HEK293 (cell line): ENCODE measurements around the gene DCAF4.

Experiments used
- OSR2 ChIP-seq: fragments of 450-650 bp; formaldehyde crosslinking; IDR thresholded peaks from 2 replicates; pipeline ENCODE4 v1.5.1; 2016; ENCODE audit warnings: missing biosample characterization, missing genetic modification characterization
- ZNF530 ChIP-seq: fragments of 450-650 bp; formaldehyde crosslinking; IDR thresholded peaks from 2 replicates; pipeline ENCODE4 v1.5.1; 2016; ENCODE audit warnings: low read depth, missing biosample characterization, missing genetic modification characterization
- TF ChIP-seq, protein P1 (sequence below): fragments of 450-650 bp; formaldehyde crosslinking; IDR thresholded peaks from 2 replicates; pipeline ENCODE4 v1.5.1; 2016; ENCODE audit warnings: missing biosample characterization, missing genetic modification characterization
- TF ChIP-seq, protein P2 (sequence below): fragments of 450-650 bp; formaldehyde crosslinking; IDR thresholded peaks from 2 replicates; pipeline ENCODE4 v1.5.1; 2016; ENCODE audit warnings: missing biosample characterization, missing genetic modification characterization

DNA sequence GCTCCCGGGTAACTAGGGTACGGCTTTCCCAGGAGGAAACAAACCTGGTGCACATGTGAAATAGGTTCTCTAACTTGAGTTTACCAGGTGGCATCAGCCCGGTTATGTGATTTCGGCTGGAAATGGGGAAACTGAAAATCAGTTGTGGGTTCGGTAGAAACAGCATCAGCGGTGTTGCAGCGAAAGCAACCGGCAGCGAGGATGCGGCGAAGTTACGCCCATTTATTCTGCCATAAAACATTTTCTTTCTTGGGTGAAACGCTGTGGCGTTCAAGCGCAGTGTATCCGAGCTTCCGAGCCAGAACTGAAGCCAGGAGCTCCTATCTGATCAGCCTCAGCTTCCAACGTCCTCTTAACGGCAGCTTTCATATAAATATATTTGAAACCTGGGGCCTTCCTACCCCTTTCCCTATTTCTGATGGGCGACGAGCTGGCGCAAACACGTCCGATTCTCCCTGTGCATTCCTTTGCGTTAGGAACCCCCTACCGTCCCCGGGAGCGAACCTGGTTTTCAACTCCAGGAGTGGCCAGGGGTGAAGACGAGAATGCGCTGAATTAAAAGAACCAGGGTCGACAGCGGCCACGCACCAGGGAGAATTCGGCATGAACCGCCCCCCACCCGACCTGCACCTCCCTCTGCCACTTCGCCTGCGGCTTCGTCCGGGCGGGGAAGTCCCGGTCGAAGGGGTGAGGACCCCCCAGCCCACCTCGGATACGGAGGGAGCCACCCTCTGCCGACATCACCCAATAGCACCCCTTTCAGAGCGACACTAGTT, 34.0 kb upstream of the DCAF4 start:
- TF ChIP-seq, protein P1, sequence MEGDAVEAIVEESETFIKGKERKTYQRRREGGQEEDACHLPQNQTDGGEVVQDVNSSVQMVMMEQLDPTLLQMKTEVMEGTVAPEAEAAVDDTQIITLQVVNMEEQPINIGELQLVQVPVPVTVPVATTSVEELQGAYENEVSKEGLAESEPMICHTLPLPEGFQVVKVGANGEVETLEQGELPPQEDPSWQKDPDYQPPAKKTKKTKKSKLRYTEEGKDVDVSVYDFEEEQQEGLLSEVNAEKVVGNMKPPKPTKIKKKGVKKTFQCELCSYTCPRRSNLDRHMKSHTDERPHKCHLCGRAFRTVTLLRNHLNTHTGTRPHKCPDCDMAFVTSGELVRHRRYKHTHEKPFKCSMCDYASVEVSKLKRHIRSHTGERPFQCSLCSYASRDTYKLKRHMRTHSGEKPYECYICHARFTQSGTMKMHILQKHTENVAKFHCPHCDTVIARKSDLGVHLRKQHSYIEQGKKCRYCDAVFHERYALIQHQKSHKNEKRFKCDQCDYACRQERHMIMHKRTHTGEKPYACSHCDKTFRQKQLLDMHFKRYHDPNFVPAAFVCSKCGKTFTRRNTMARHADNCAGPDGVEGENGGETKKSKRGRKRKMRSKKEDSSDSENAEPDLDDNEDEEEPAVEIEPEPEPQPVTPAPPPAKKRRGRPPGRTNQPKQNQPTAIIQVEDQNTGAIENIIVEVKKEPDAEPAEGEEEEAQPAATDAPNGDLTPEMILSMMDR (tag by site-specific recombination) = no peak
- no peak for TF ChIP-seq OSR2
- TF ChIP-seq, protein P2, sequence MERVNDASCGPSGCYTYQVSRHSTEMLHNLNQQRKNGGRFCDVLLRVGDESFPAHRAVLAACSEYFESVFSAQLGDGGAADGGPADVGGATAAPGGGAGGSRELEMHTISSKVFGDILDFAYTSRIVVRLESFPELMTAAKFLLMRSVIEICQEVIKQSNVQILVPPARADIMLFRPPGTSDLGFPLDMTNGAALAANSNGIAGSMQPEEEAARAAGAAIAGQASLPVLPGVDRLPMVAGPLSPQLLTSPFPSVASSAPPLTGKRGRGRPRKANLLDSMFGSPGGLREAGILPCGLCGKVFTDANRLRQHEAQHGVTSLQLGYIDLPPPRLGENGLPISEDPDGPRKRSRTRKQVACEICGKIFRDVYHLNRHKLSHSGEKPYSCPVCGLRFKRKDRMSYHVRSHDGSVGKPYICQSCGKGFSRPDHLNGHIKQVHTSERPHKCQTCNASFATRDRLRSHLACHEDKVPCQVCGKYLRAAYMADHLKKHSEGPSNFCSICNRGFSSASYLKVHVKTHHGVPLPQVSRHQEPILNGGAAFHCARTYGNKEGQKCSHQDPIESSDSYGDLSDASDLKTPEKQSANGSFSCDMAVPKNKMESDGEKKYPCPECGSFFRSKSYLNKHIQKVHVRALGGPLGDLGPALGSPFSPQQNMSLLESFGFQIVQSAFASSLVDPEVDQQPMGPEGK (tag by site-specific recombination) = no peak; the same call in none of the 2 replicates
- TF ChIP-seq ZNF530 (tag by site-specific recombination) = no peak
